T-helper 2 cell treated with Interferon-gamma antibody and Interleukin-4, amounts not matched to agents 100 ng/mL and 5 ng/mL, for 36 hours (primary cell): Measurements from ENCODE around the gene OAS1. TPM values are rescaled to one million over a fixed set of nuclear protein-coding genes. Genes with fewer than 3 reads are reported as not detected.

Experiments
- intact Hi-C: fragments of 100-400 bp; cut with micrococcal nuclease; formaldehyde crosslinking; loops from one replicate; pipeline ENCODE4 v1.15.1; 2023
- total RNA-seq: library from RNA; stranded (reverse); gene quantifications from 2 replicates; pipeline ENCODE4 v1.2.3, GENCODE V29; 2022

OAS1 gene
- total RNA-seq, 1 donor from 2014 or later, result 78.3 TPM

DNA sequence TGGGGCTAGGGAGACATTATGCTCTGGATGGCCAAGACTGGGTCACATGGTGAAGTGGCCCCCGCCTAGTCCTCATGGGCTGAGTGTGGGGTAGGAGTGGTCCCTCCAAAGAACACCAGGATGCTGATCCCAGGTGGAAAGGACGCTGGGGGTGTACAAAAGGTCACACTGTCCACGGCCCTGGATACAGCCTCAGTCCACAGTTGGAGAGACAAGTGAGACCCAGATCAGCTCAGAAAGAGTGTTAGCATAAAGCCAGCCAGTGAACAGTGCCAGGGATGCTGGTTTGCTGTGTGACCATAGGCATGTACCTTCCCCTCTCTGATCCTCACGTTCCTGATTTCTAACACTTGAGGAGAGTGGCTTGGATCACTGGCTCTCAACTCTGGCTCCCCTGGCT lies 58.2 kb downstream of the OAS1 start:
- intact Hi-C loops, result no loop called here

GRCh38 chr12:112965643-112966042 lies 58.9 kb downstream of the OAS1 start:
- intact Hi-C loops, result no loop called here

DNA sequence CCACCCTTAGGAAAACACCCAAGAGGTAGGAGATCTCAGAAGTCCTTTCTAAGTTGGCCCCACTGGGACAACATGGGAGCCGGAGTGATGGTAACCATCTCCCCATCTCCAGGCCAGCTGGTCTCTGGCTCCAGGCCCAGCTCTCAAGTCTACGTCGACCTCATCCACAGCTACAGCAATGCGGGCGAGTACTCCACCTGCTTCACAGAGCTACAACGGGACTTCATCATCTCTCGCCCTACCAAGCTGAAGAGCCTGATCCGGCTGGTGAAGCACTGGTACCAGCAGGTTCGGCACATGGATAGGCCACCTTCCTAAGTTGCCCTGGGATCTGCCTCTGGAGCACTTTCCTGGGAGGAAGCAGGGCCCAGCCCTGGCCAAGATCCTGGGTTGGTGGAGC lies 60.5 kb downstream of the OAS1 start:
- intact Hi-C loops, result no loop called here

DNA sequence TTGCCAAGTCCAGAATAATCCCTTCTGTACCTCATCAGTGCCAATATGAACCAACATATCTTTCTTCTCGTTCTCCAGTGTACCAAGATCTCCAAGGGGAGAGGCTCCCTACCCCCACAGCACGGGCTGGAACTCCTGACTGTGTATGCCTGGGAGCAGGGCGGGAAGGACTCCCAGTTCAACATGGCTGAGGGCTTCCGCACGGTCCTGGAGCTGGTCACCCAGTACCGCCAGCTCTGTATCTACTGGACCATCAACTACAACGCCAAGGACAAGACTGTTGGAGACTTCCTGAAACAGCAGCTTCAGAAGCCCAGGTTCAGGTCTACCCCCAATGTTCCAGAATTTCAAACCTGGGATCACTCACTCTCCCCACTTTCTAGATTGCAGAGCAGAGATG lies 61.1 kb downstream of the OAS1 start:
- intact Hi-C loops, result no loop called here

Other genes with a start within 250 kb of the OAS1 start
- gene RPH3A, start 115.2 kb upstream of the OAS1 start, total RNA-seq, result not detected in 2 replicates
- gene OAS3, start 31.5 kb downstream of the OAS1 start, total RNA-seq, result 114 and 117 TPM in 2 replicates
- 140 and 153 TPM in 2 replicates for gene OAS2, start 71.6 kb downstream of the OAS1 start, total RNA-seq
- gene DTX1, start 149.8 kb downstream of the OAS1 start, total RNA-seq, result not detected in 2 replicates
- 0.09 and 0.14 TPM in 2 replicates for gene RASAL1, start 228.8 kb downstream of the OAS1 start, total RNA-seq
- gene CFAP73, start 242.8 kb downstream of the OAS1 start, total RNA-seq, result 0.34 TPM in 1 of 2 replicates, not detected in the other